ENCODE measurements around the gene ZC3H18.

The ZC3H18 gene

DNA sequence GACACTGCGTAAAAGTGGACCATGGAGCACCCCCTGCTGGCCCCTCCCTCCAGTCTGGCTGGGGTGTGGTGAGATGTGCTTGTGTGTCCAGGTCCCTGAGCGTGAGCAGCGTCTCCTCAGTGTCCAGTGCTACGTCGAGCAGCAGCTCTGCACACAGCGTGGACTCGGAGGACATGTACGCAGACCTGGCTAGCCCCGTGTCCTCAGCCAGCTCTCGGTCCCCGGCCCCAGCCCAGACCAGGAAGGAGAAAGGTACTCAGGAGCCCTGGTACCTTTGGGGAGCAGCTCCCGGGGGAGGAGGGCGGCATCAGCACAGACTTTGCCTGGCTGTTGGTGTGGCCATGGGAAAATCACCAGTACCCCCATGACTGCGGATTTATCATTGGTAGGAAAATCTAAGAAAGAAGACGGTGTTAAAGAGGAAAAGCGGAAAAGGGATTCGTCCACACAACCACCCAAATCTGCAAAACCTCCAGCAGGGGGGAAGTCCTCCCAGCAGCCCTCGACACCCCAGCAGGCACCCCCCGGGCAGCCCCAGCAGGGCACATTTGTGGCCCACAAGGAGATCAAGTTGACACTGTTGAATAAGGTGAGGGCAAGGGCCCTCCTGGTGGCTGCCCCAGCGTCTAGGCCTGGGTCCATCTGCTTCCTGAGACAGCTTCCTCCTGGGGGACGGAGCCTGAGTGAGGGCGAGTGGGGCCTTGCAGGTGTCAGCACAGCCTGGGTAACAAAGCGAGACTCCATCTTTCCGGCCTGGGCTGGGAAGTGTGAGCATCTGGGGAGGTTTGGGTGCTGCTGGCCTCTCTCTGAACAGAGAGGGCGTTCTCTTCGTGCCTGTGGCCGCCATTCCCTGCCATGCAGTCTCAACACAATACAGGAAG is 57.6 kb downstream of the ZC3H18 start:
- no peaks in the 10 kb centered on the region for H3K27me3 ChIP-seq (ENCODE audit: control insufficient read depth, insufficient read depth, low read length)
- no peak overlapping the region for H2AFZ ChIP-seq
- no peaks in the 10 kb centered on the region for H3K9me3 ChIP-seq (ENCODE audit: control insufficient read depth, low read length)
- no peak overlapping the region for H3K4me3 ChIP-seq (ENCODE audit: low read depth, low read length)
- H3K27ac ChIP-seq: no peak overlapping the region
- TF ChIP-seq, protein P1, sequence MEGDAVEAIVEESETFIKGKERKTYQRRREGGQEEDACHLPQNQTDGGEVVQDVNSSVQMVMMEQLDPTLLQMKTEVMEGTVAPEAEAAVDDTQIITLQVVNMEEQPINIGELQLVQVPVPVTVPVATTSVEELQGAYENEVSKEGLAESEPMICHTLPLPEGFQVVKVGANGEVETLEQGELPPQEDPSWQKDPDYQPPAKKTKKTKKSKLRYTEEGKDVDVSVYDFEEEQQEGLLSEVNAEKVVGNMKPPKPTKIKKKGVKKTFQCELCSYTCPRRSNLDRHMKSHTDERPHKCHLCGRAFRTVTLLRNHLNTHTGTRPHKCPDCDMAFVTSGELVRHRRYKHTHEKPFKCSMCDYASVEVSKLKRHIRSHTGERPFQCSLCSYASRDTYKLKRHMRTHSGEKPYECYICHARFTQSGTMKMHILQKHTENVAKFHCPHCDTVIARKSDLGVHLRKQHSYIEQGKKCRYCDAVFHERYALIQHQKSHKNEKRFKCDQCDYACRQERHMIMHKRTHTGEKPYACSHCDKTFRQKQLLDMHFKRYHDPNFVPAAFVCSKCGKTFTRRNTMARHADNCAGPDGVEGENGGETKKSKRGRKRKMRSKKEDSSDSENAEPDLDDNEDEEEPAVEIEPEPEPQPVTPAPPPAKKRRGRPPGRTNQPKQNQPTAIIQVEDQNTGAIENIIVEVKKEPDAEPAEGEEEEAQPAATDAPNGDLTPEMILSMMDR (IDR thresholded peaks at IDR 0.05): no peak
- no peaks in the 10 kb centered on the region for H3K36me3 ChIP-seq (ENCODE audit: control insufficient read depth, insufficient read depth, low read length)
- no peaks in the 10 kb centered on the region for H3K4me1 ChIP-seq
- H3K9ac ChIP-seq: no peak overlapping the region
- H3K79me2 ChIP-seq: no peaks in the 10 kb centered on the region
- no peak overlapping the region for H3K4me2 ChIP-seq (ENCODE audit: low read length)

DNA sequence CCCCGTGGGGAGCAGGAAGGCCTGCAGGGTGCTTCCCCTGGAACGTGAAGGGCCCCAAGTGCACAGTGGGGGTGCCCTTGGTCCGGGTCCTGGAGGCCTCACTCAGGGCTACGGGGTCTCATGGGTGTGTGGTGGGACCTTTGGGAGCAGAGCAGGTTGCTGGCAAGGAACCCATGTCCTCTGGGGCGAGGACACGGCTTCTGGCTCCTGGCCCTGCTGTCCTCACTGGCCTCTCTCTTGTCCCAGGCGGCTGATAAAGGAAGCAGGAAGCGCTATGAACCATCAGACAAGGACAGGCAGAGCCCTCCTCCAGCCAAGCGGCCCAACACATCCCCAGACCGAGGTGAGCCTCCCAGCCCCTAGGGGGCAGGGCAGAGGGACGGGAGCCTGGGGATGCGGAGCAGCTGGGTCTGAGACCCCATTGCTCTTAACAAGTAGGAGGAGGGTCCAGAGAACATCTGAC is 58.3 kb downstream of the ZC3H18 start:
- Histone ChIP-seq H3K27ac (no peak overlapping the region), H3K9ac (no peak overlapping the region), H3K4me3 (ENCODE audit: low read depth, low read length) (no peak overlapping the region), H3K79me2 (no peaks in the 10 kb centered on the region), H3K4me2 (ENCODE audit: low read length) (no peak overlapping the region), H2AFZ (no peak overlapping the region), H3K36me3 (ENCODE audit: control insufficient read depth, insufficient read depth, low read length) (no peaks in the 10 kb centered on the region), H3K4me1 (no peaks in the 10 kb centered on the region), H3K9me3 (ENCODE audit: control insufficient read depth, low read length) (no peaks in the 10 kb centered on the region), H3K27me3 (ENCODE audit: control insufficient read depth, insufficient read depth, low read length) (no peaks in the 10 kb centered on the region)
- TF ChIP-seq, protein P1 (IDR thresholded peaks at IDR 0.05): peak; percentile 16

DNA sequence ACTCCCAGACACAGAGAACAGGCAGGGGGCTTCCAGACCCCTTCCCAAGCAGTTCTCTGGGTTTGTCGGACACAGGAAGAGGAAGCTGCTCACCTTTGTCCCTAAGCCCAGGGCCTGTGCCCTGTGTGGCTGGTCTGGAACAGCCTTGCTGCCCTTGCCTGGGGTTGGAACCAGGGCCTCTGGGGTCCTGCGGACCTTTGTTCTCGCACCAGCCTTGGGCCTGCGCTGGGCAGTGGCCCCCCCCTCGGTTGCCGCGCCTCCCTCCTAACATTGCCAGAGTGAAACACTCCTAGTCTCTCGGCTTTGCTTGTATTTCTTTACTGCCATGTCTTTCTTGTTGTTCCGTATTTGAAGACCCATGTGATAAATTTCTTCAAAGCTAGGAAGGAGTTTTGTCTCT is 59.6 kb downstream of the ZC3H18 start:
- H2AFZ ChIP-seq: no peak overlapping the region
- H3K9ac ChIP-seq: no peak overlapping the region
- H3K27me3 ChIP-seq (ENCODE audit: control insufficient read depth, insufficient read depth, low read length): no peaks in the 10 kb centered on the region
- no peak overlapping the region for H3K27ac ChIP-seq
- H3K36me3 ChIP-seq (ENCODE audit: control insufficient read depth, insufficient read depth, low read length): no peaks in the 10 kb centered on the region
- no peaks in the 10 kb centered on the region for H3K9me3 ChIP-seq (ENCODE audit: control insufficient read depth, low read length)
- no peaks in the 10 kb centered on the region for H3K4me1 ChIP-seq
- no peak overlapping the region for H3K4me3 ChIP-seq (ENCODE audit: low read depth, low read length)
- H3K4me2 ChIP-seq (ENCODE audit: low read length): no peak overlapping the region
- TF ChIP-seq, protein P1 (IDR thresholded peaks at IDR 0.05): no peak
- no peaks in the 10 kb centered on the region for H3K79me2 ChIP-seq

DNA sequence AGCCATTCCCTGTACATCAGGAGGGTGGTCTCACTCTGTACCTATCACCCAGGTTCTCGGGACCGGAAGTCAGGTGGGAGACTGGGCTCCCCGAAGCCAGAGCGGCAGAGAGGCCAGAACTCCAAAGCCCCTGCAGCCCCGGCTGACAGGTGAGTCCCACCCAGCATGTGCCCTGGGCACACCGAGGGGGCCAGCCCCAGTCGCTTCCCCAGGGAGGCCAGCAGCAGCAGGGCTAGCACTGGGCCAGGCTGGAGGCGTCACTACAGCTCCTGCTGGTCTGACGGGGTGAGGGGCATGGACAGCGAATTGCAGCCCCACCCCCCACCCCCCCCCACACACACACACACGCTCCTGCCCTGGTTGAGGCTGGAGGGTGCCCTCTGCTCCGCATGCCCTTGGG is 60.2 kb downstream of the ZC3H18 start:
- Histone ChIP-seq H2AFZ (no peak overlapping the region), H3K36me3 (ENCODE audit: control insufficient read depth, insufficient read depth, low read length) (no peaks in the 10 kb centered on the region), H3K4me2 (ENCODE audit: low read length) (no peak overlapping the region), H3K9me3 (ENCODE audit: control insufficient read depth, low read length) (no peaks in the 10 kb centered on the region), H3K9ac (no peak overlapping the region), H3K27ac (no peak overlapping the region), H3K27me3 (ENCODE audit: control insufficient read depth, insufficient read depth, low read length) (no peaks in the 10 kb centered on the region), H3K4me1 (no peaks in the 10 kb centered on the region), H3K4me3 (ENCODE audit: low read depth, low read length) (no peak overlapping the region), H3K79me2 (no peaks in the 10 kb centered on the region)
- TF ChIP-seq, protein P1 (IDR thresholded peaks at IDR 0.05): no peak

DNA sequence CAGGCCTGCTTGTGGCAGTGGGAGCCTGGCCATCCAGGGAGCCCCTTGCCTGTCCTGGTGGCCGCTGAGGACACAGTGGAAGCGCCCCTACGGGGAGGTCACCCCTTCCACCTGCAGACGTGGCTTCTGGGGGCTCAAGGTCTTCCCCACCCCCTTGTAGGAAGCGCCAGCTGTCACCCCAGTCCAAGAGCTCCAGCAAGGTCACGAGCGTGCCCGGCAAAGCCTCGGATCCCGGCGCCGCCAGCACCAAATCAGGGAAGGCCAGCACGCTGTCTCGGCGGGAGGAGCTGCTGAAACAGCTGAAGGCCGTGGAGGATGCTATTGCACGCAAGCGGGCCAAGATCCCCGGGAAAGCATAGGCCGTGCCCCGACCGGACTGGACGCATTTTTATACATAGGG is 60.7 kb downstream of the ZC3H18 start:
- Histone ChIP-seq H3K4me1 (no peaks in the 10 kb centered on the region), H3K27me3 (ENCODE audit: control insufficient read depth, insufficient read depth, low read length) (no peaks in the 10 kb centered on the region), H3K79me2 (no peaks in the 10 kb centered on the region), H3K4me2 (ENCODE audit: low read length) (no peak overlapping the region), H3K9me3 (ENCODE audit: control insufficient read depth, low read length) (no peaks in the 10 kb centered on the region), H3K4me3 (ENCODE audit: low read depth, low read length) (no peak overlapping the region), H2AFZ (no peak overlapping the region), H3K27ac (no peak overlapping the region), H3K9ac (no peak overlapping the region), H3K36me3 (ENCODE audit: control insufficient read depth, insufficient read depth, low read length) (no peaks in the 10 kb centered on the region)
- TF ChIP-seq, protein P1 (IDR thresholded peaks at IDR 0.05): no peak
